CD4-positive, alpha-beta T cell treated with Interleukin-21 for 1 hour (primary cell): ENCODE results near the gene STX1B.
"Not testable (repeated sequence)": the region's sequence is repeated elsewhere in the genome, so short reads cannot be mapped to it uniquely, and the experiment has no call there.

Experiments
- DNase-seq: peaks from one replicate; pipeline ENCODE4 v3.0.0-alpha.2; 2020

The STX1B gene

DNA sequence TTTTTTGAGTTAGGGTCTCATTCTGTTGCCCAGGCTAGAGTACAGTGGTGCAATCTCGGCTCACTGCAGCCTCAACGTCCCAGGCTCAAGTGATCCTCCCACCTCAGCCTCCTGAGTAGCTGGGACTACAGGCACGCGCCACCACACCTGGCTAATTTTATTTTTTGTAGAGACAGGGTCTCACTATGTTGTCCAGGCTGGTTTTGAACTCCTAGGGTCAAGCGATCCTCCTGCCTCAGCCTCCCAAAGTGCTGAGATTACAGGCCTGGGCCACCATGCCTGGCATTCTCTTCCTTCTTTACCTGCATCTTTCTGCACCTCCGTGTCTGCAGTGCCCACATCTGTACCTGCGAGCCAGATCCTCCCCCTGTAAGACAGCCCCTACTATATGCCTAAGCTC is 1.4 kb upstream of the STX1B start:
- DNase-seq = not testable (repeated sequence)

DNA sequence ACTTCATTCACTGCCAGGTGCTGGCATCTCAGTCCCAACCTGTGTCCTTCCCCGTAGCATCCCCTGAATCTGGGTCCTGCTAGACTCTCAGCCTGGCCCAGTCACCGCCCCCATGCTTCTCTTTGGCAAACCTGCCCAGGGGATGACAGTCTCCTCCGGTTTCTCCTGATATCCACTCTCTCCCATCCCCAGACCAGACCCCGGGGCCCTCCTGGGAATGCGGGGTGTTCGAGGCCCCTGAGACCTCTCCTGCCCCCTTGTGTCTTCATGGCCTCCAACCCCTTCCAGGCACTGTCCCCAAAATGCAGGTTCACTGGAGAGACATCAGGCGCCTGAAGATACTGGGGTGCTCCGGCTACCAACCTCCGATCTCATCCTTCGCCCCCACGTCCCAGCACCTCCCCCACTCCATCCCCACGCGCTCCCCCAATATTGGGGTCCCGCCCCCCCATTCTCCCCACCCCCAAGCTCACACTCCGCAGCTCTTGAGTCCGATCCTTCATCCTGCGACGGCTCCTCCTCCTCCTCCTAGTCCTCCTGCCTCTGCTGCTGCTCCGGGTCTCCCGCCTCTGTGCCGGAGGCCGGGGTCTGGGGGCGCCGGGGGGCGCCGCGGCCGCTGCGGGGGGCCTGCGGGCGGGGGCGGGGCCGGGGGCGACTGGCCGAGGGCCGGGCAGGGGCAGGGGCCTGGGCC is 399 bp downstream of the STX1B start:
- no peak for DNase-seq

DNA sequence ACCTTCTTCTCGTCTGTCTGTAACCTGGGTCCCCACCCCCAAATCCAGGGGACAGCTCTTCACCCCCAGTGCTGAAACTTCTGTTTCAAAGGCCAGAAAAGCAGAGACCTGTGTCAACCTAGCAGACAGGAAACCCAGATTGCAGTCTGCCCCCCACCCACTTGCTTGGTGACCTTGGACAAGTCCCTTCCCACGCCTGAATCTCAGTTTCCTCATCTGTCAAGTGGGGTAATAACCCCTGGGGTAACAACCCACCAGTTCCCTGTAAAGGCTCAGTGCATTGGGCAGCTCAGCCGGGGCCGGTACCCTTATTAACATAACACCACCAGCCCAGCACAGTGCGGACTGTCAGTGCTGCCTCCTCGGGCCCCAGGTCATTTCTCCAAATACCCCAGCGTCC is 1.3 kb downstream of the STX1B start:
- no peak for DNase-seq

DNA sequence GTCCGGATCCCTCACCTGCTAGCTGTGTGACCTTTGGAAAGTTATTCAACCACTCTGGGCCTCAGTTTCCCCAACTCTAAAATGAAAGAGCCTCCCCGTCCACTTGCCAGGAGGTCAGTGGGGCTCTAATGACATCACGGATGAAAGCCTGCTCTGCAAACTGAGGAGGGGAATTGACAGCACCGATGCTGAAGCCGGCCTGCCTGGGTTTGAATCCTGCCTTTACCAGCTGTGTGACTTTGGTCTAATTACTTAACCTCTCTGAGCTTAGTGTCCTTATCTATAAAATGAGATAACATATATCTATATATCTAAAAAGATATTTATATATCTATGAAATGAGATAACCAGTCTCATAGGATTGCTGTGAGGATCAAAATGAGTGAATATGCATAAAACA is 1.9 kb downstream of the STX1B start:
- no peak for DNase-seq

DNA sequence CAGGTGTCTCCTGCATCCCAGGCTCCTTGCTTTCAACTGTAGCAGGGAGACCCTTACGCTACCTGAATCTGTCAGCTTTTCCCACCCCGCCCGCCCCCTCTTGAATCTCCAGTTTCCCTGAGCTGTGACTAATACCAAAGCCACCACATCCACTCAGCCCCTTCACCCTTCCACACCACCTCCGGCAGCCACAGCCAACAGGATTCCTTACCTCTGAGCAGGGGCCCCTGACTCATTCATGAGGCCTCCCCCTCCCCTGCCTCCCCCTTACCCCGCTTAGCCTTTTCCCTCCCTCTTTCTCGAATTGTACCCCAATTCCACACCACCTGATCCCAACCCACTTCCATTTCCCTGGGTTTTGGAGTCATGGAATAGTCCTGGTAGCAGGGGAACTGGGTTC is 2.3 kb downstream of the STX1B start:
- DNase-seq = no peak

DNA sequence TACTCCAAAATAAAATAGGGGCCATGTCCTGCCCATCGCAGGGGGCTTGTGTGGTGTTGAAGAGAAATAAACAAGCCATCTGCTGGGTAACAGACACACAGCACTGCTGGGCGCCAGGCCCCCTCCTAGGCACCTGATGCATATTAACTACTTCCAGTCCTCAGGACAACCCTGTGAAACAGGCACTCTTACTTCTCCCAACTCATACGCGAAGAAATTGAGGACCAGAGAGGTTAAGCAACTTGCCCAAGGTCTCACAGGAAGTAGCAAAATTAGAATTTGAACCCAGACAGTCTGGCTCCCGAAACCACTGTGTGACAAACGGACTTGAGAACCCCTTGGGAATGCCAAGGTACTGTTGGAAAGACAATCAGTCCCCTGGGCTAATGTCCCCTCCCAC is 2.8 kb downstream of the STX1B start:
- no peak for DNase-seq

DNA sequence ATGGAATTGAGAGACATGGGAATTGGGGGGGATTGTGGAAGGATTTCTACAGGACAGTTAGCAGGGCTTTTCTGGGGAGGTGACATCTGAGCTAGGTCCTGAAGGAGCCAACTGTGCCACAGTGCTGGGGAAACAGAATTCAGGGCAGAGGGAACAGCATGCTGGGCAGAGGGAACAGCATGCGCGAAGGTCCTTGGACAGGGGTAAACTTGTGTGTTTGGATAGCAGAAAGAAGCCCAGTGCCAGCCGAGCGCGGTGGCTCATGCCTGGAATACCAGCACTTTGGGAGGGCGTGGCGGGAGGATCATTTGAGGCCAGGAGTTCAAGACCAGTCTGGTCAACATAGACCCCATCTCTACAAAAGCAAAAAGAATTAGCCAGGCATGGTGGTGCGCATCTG is 3.8 kb downstream of the STX1B start:
- no peak for DNase-seq

DNA sequence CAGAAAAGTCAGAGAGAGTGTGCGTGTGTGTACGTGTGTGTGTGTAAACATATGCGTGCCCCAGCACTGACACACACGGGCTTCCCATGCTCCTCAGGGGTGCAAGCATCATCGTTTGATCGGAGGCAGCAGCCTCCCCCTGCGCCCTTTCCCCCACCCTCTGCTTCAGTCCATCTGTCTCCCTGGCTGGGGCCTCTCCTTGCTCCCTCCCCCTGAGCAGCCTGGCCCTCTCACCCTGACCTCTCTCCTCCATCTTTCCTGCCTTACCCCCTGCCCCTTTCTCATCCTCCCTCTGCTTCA is 4.4 kb downstream of the STX1B start:
- no peak for DNase-seq

DNA sequence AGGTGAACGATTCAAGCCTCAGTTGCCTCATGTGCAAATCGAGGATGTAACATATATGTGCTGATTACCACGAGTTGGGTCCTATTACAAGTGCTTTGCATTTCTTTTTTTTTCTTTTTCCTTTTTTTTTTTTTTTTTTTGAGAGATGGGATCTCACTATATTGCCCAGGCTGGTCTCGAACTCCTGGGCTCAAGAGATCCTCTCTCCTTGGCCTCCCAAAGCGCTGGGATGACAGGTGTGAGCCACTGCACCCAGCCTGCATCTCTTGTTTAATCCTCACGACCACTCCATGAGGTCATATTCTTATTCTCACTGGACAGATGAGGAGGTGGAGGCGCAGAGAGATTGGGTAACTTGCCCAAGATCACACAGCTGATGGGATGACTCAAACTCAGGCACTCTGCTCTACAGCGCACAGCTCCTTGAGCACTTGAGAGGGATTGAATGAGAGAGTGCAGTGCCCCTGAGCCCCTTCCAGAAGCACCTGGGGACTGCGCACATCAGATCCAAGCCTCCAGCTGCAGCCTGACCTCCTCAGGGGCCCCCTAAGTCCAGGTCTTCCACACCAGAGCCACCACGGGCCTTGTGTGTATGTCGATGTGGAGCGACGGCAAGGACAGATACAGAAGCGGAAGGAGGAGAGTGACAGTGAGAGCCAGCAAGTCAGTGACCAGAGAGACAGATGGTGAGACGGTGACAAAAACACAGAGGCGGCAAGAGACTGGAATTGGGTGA is 4.9 kb downstream of the STX1B start:
- no peak for DNase-seq

DNA sequence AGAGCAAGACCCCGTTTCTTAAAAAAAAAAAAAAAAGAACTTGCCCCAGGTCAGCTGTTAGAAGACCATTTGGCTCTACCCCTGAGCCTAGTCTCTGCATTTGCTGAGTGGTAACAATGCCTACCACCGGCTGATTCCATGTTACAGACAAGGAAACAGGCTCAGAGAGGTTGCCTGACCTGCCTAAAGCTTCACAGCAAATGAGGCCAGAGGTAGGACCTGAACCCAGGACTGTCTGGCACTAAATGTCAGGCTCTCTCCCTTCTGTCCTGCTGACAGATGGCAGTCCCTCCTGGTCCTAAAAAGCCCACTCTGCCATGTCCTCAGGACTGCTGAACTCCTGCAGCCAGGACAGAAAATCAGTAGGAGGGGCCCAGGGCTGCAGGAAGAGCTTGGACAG is 5.8 kb downstream of the STX1B start:
- DNase-seq = no peak

DNA sequence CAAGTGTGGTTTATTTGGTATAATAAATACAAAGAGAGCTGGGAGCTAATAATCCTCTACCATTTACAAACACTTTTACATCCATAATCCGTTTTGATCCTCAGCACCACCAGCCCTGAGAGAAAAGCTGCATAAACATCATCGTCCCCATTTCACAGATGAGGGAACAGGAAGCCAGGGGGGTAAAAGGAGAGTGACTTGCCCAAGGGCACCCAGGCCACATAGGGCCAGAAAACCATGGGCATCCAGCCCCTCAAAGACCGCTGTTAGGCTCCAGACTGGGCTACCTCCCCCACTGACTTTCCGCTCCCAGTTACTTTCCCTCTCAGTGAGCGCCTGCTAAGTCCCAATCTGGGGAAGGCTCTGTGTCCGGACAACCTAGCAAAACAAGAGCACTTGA is 6.7 kb downstream of the STX1B start:
- no peak for DNase-seq

DNA sequence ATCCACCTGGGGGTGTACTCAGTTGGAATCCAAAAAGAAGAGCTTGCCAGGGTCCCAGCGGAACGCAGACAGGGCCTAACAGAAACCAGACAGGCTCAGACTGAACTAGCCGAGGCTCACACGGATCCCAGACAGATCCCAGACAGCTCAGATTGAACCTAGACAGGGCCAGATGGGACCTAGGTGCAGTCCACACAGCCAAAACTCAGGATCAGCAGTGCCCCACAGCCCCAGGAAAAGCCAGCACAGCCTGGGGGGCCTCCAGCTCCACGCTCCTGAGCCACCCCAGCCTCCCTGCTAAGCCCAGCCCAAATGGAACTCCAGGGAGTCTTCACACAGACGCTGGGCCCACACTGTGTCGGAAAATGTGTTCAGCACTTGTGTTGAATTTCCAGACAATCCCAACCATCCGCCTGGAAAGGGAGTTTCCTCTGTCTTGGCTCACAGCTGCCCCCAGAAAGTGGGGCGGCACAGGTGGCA is 7.5 kb downstream of the STX1B start:
- DNase-seq = no peak

DNA sequence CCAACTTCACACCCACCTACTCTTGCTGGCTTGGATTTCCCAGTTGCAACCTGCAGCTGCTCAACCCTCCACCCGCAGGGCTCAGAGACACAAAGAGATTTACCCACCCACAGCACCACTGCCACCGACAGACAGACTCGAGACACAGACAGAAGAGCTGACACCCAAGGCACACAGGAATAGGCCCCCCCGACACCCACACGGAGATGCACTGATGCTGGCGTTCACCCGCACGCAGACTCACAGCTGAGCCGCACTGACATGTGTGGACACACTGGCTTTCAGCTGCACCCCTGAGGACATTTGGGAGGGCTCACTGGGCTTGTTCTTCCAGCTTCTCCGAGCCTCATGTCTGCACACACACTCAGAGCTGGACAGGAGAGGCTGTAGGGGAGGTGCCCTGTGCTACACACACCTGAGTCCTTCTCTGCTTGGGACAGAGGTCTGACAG is 8.2 kb downstream of the STX1B start:
- no peak for DNase-seq

DNA sequence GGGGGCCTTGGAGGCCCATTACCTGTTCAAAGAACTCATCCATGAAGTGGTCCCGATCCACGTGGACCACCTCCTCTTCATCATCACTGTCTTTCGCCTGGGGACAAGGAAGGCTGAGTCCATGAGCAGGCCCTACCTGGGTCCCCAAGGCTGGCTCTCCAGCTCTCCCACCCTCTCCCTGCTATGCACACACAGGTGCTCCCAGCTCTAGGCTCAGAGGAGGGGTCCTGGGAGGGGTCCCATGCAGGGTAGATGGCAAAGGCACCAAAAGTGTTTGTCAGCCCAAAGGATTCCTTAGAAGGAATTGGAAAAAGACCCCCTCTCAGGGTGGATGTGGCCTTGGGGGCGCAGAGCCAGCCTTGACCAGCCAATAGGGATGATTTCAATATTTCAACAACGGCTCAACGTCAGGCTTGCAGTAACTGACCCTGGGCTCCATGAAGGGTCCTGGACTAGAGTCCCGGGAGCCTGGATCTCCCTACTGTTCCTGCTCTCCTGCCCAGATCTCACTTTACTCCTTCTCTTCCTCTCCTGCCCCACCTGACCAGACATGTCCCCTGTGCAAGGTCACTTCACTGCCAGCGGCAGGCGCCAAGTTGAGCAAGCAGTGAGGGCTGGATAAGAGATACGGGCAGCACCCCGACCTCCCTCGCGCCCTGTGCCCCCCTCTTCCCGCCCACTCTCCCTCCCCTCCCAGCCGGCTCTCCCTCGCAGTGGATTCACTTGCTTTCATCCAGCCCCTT is 8.8 kb downstream of the STX1B start:
- no peak for DNase-seq

DNA sequence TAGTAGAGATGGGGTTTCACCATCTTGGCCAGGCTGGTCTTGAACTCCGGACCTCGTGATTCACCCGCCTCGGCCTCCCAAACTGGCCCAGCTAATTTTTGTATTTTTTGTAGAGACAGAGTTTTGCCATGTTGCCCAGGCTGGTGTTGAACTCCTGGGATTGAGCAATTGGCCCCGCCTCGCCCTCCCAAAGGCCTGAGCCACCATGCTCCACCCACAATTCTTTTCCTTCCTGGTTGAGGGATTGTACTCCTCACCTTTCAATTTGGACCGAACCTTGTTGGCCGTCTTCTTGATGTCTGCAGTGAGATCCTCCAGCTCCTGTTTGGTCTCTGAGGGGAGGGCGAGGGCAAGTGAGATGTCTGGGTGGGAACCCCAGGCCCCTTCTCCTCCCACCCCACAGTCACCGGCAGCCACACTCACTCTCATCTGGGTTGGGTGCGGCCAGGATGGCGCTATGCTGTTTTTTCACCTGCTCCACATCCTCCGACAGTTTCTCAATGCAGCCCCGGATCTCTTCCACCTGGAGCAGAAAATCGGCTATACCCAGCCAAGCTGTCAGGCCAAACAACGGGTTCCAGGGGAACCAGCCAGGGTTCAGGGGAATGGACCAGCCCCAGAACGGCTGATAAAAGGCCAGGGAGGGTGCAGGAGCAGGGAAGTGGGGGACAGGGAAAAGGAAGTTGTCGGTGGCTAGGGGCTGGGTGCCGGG is 9.6 kb downstream of the STX1B start:
- DNase-seq = no peak

DNA sequence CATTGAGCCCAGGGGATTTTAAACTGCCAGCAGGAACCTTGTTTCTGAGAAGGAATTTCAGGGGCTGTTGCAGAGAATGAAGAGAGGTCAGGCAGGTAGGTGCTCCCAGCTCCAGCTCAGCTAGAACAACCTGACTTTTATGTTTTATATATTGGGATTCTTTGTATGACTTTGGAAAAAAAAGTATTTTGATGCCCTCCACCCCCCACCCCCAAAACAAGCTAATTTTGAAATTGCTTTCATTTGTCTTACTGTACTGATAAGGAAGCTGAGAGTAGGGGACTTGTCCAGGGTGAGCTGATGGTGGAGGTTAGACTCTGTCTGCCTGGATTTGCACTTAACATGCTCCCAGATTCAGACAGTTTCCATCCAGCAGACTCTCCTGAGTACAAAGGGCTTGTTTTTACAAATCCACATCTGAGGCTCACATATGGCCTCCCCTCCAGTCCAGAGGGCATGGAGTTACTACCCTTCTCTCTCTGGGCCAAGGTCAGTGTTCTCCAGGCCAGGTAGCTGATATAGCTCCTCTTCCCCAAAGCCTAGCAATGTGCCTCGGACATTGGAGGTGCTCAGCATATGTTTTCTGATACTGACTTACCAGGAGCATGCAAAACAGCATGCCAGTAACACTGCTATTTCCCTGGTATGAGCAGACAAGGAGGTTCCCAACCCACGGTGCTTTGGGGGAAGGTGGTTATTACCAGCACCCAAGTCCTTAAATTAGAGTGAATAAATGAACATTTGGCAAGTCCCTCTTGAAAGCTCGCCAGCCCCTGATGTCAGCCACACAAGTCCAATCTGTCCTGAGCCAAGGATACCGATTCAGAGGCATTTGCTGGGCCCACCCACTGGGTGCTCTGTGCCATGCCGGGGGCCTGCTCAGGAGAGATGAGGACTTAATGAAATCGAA is 11.3 kb downstream of the STX1B start:
- DNase-seq = no peak

DNA sequence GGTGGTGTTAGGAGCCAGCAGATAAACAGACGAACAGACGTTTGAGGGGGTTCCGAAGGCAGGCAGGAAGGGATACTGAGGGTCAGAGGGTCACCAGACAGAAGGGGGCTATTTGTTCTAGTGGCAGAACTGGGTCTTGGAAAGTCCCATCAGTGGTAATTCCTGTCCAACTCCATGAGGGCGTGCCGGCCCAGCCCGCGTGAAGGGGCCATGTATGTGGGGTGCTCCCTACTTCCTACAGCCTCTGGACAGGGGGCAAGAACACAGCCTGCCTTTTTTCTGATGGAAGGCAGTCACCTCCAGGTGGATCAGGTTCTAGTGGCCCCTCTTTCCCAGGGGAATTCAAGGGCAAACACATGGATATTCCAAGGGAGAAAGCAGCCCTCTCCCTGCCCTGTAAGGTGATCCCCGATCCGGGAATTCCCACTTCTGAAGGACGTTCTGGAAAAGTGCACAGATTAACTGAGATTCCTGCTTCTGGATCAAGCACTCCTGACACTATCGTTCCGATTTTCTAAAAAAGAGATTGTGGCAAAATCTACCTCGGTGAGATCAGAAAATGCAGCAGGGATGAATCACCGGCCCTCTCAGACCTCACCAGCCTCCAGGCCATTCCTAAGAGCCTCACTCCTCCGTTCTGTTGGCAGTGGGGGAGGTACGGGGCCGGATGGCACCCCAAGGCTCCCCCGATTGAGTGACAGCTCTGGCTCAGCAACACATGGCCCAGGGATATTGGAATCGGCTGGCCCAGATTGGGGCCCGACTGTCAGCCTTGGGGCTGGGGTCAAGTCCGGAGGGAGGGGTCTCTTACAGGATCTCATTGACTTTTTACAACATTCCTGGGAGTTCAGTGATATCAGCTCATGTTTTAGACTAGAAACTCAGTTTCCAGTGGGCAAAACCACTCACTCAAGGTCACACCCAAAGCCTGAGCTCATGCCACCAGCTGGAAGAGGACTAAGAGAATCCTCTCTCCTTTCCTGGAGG is 12.4 kb downstream of the STX1B start:
- no peak for DNase-seq

DNA sequence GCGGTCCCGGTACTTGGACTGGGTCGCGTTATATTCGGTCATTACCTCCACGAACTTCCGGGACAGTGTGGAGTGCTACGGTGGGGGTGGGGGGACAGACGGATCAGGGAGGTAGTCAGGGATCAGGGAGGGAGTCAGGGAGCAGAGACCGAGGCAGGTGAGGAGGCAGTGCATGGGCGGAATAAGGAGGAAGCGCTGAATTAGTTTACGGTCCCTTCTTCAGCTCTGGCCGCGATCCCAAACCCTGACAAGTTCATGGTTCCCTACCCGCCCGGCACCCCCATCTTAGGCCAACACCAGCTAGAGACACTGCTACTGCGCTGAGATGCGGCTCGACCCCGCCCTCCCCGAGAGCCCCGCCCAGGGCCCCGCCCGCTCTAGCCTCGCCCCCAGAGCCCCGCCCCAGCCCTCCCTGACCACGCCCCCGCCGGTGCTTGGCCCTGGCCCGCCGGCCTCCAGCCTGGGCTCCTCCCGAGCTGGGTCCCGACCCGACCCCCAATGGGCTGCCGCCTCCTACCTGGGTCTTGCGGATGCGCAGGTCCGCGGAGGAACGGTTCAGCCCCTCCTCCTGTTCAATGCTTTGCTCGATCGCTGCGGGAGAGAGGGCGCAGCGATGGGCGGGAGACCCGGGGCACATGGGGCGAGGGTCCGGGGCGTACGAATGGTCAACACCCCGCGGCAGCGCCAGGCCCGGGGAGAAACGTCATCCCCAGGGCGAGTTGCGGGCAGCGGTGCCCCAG is 13.3 kb downstream of the STX1B start:
- DNase-seq = peak; percentile 84

DNA sequence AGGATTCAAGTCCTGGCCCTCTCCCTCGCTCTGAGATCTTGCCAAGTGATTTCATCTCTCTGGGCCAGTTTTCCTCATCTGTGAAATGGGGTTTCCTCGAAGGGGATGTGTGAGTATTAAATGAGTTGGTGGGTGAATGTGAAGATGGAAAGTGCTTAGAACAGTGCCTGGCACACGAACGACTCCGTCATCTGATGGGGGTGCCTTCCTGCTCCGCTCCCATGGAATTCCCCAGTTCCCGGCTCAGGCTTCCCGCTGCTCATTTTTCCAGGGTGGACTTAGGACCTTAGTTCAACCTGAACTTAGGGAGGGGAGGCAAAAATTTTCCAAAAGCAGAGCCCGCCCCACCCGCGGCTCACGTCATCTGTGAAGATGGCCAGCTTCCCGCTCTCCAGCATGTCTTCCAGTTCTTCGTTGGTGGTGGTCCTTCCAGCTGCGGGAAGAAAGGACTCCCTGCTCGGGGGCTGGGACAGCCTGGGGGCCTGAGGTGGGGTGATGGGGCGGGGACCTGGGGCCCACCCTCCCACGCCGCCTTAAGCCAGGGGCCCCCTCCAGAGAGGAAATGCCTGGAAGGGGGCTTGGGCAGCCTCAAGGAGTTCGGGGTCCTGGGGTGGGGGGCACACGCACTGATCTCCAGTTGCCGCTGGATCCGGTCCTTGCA is 14.0 kb downstream of the STX1B start:
- DNase-seq = no peak

DNA sequence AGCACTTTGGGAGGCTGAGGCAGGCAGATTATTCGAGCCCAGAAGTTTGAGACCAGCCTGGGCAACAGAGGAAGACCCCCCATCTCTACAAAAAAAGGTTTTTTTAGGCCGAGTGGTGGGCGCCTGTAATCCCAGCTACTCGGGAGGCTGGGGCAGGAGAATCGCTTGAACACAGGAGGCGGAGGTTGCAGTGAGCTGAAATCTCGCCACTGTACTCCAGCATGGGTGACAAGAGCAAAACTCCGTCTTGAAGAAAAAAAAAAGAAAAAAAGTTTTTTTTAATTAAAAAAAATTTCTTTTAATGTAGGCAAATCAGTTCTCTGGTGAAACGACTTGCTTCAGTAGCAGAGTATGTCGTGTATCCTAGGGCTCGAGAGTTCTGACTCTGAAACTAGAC is 14.5 kb downstream of the STX1B start:
- no peak for DNase-seq
